Choroid plexus epithelial cell (primary cell): ENCODE results near the gene STOM.
A peak's percentile ranks its signal among the peaks of the same experiment; 100 is the strongest.

ENCODE experiments used
- DNase-seq: peaks from one replicate; pipeline ENCODE4 v3.0.0-alpha.2; 2010; ENCODE audit warnings: low read depth
- H3K4me3 ChIP-seq: 2 replicates; pipeline ENCODE4 v1.5.1; 2011; ENCODE audit warnings: low read depth, mild to moderate bottlenecking, control low read depth, low read length, moderate library complexity
- TF ChIP-seq, protein P1 (sequence below): conservative IDR thresholded peaks from 2 replicates; pipeline ENCODE4 v1.5.1; 2011; ENCODE audit warnings: low read depth, mild to moderate bottlenecking, control low read depth, inconsistent platforms, low read length, moderate library complexity

Gene STOM, protein sequence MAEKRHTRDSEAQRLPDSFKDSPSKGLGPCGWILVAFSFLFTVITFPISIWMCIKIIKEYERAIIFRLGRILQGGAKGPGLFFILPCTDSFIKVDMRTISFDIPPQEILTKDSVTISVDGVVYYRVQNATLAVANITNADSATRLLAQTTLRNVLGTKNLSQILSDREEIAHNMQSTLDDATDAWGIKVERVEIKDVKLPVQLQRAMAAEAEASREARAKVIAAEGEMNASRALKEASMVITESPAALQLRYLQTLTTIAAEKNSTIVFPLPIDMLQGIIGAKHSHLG

DNA sequence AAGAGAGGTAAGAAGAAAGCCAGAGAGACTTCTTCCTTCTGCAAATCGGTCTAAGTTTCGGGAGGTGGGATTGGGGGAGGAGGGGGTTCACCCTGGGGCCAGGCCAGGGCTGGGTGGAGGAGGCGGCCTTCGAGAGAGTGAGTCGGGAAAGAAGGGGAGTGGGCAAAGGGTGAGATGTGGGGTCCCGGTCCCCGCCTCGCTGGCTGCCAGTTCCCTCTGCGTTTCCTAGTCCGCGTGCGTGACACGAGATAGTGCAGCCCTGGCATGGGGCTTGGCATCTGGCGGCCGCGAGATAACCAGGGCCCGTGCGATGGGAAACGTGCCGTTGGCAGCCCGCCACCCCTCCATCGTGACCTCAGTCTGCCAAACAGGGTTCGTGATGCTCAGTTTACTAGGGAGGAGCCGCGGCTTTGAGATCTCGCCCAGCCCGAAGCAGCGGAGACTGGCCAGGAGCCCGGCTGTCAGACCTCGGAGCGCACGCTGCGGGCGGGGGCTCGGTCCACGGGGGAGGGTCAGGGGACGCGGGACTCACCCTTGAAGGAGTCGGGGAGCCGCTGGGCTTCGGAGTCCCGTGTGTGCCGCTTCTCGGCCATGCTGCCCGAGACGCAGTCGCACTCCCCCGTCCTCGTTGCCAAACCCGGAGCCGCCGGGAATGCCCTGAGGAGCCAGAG is at the start of gene STOM:
Gene STOM (minus strand): TSS at position 656 of the 671 bp plus-strand sequence. CDS start 63 bp downstream, at position 593.
- peak; percentile 80 for DNase-seq
- peak within 1 kb of the TSS; percentile 82 for H3K4me3 ChIP-seq
- TF ChIP-seq, protein P1, sequence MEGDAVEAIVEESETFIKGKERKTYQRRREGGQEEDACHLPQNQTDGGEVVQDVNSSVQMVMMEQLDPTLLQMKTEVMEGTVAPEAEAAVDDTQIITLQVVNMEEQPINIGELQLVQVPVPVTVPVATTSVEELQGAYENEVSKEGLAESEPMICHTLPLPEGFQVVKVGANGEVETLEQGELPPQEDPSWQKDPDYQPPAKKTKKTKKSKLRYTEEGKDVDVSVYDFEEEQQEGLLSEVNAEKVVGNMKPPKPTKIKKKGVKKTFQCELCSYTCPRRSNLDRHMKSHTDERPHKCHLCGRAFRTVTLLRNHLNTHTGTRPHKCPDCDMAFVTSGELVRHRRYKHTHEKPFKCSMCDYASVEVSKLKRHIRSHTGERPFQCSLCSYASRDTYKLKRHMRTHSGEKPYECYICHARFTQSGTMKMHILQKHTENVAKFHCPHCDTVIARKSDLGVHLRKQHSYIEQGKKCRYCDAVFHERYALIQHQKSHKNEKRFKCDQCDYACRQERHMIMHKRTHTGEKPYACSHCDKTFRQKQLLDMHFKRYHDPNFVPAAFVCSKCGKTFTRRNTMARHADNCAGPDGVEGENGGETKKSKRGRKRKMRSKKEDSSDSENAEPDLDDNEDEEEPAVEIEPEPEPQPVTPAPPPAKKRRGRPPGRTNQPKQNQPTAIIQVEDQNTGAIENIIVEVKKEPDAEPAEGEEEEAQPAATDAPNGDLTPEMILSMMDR: no peak

- no peak for DNase-seq
- H3K4me3 ChIP-seq: no peak overlapping the region
- TF ChIP-seq, protein P1: no peak
Observed at GRCh38 chr9:121411993-121412392, 41.9 kb upstream of the STOM start.

GRCh38 chr9:121405899-121406298 is 35.8 kb upstream of the STOM start:
- no peak overlapping the region for H3K4me3 ChIP-seq
- TF ChIP-seq, protein P1: no peak
- DNase-seq: no peak

GRCh38 chr9:121404906-121405305 is 34.9 kb upstream of the STOM start:
- H3K4me3 ChIP-seq: no peak overlapping the region
- TF ChIP-seq, protein P1: no peak
- no peak for DNase-seq

DNA sequence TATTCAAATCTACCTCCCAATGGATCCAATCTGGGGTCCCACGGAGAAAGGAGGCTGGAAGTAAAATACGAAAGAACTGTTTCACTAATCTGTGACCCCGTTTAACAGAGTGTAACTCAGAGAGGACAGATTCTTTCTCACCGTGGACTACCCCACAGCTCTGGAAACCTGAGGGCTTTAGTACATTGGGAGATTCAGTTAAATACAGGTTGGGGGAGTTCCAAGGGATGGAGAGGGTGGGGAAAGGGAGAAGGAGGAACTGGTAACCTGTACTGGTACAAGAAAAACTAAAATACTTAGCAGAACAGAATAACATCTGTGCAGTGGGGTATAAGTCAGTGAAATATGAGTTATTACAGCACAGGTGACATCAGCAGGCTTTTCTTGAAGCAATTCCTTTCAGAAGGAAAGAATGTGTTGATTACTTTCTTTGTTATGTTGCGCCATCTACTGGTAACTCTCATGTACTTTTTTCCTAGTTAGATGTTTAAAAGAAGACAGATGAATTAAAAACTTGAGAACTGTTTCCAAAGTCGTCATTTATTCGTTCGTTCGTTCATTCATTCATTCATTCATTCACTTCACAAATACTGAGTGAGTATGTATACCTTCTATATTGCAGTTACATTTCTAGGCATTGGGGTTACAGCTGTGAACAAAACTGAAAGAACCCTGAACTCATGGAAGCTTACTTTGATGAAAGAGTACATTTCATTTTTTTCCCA is 30.0 kb upstream of the STOM start:
- DNase-seq: peak; percentile 92
- TF ChIP-seq, protein P1: peak; percentile 51
- H3K4me3 ChIP-seq: no peak overlapping the region

- TF ChIP-seq, protein P1: no peak
- no peak for DNase-seq
- H3K4me3 ChIP-seq: no peak overlapping the region
Observed at GRCh38 chr9:121399126-121399882, 29.3 kb upstream of the STOM start.
